Endothelial cell of umbilical vein (primary cell): ENCODE measurements around the gene ARTN.

Experiments used
- CTCF ChIP-seq, 2 donors: IDR thresholded peaks; 1 replicate in 1 of 2; 2 replicates in 1 of 2; pipeline ENCODE4 v1.5.1; 2011; ENCODE audit warnings: low read length in 2 of 2, mild to moderate bottlenecking in 2 of 2, moderate library complexity in 2 of 2, control low read depth in 1 of 2, inconsistent platforms in 1 of 2, low read depth in 1 of 2; ENCODE audit not compliant: insufficient read depth in 1 of 2; ENCODE audit errors: extremely low read depth in 1 of 2
- EZH2 ChIP-seq: IDR thresholded peaks from 2 replicates; pipeline ENCODE4 v1.6.1; 2012; ENCODE audit warnings: borderline replicate concordance, low read depth, mild to moderate bottlenecking, moderate library complexity, low read length, inconsistent platforms; ENCODE audit not compliant: severe bottlenecking
- GATA2 ChIP-seq: IDR thresholded peaks from 2 replicates; pipeline ENCODE4 v1.7.0; 2011; ENCODE audit warnings: low read depth, mild to moderate bottlenecking, moderate library complexity, mixed read lengths, low read length; ENCODE audit not compliant: insufficient read length, insufficient read depth
- MAX ChIP-seq: IDR thresholded peaks from 2 replicates; pipeline ENCODE4 v1.6.1; 2011; ENCODE audit not compliant: insufficient read depth, insufficient read length
- MYC ChIP-seq: IDR thresholded peaks from one replicate; pipeline ENCODE4 v1.6.1; 2011; ENCODE audit warnings: mild to moderate bottlenecking, low read depth, low read length
- POLR2A ChIP-seq: IDR thresholded peaks from 2 replicates; pipeline ENCODE4 v1.6.1; 2012; ENCODE audit warnings: low read depth, mild to moderate bottlenecking, control low read depth, low read length
- POLR2AphosphoS5 ChIP-seq: IDR thresholded peaks from 2 replicates; pipeline ENCODE4 v1.6.1; 2012; ENCODE audit warnings: low read depth, mild to moderate bottlenecking, control low read depth, low read length, moderate library complexity; ENCODE audit not compliant: insufficient read depth

GRCh38 chr1:43937179-43937865 is 3.7 kb downstream of the ARTN start:
- TF ChIP-seq CTCF (IDR thresholded peaks at IDR 0.05; ENCODE audit: extremely low read depth in 1 of 2, insufficient read depth in 1 of 2, low read depth in 1 of 2, low read length in 2 of 2): no peak
- TF ChIP-seq MAX: no peak
- no peak for TF ChIP-seq EZH2
- TF ChIP-seq POLR2A: no peak
- no peak for TF ChIP-seq GATA2
- TF ChIP-seq POLR2AphosphoS5: no peak
- no peak for TF ChIP-seq MYC
